HL-60 (cell line): ENCODE data around the gene TRA2B.
"Not testable (repeated sequence)": the region's sequence is repeated elsewhere in the genome, so short reads cannot be mapped to it uniquely, and the experiment has no call there.

ENCODE experiments used
- CTCF ChIP-seq: IDR thresholded peaks from one replicate; pipeline ENCODE4 v1.5.1; 2011; ENCODE audit warnings: low read length, control low read depth, inconsistent platforms; ENCODE audit not compliant: insufficient read depth
- POLR2AphosphoS5 ChIP-seq: IDR thresholded peaks from 2 replicates; pipeline ENCODE4 v1.6.1; 2012; ENCODE audit warnings: low read depth
- REST ChIP-seq: IDR thresholded peaks from 2 replicates; pipeline ENCODE4 v1.6.1; 2012; ENCODE audit warnings: low read depth; ENCODE audit not compliant: insufficient replicate concordance

GRCh38 chr3:185909913-185910312, 27.9 kb downstream of the TRA2B start:
- not testable (repeated sequence) for TF ChIP-seq CTCF, REST, POLR2AphosphoS5
